NCI-H446 (cell line): ENCODE measurements around the gene DAG1.

Source experiments
- DNase-seq, 2 experiments: peaks; one replicate each; lab custom pipeline; 2025; lab: John Stamatoyannopoulos, UW

DAG1 gene

GRCh38 chr3:49554633-49555265 lies 84.7 kb downstream of the DAG1 start:
- no peak for DNase-seq

GRCh38 chr3:49556500-49557275 lies 86.6 kb downstream of the DAG1 start:
- DNase-seq: no peak

GRCh38 chr3:49563040-49563578 lies 93.0 kb downstream of the DAG1 start:
- DNase-seq: no peak

GRCh38 chr3:49563766-49564165 lies 93.7 kb downstream of the DAG1 start:
- DNase-seq: no peak

- DNase-seq: no peak
These were observed 96.2 kb downstream of the DAG1 start for GRCh38 chr3:49566312-49566711.

- DNase-seq: no peak
These were observed 97.3 kb downstream of the DAG1 start for GRCh38 chr3:49567406-49567805.

- no peak for DNase-seq
These were observed 98.9 kb downstream of the DAG1 start for GRCh38 chr3:49568965-49569364.

GRCh38 chr3:49570028-49570654 lies 100.1 kb downstream of the DAG1 start:
- DNase-seq: no peak

- no peak for DNase-seq
These were observed 112.1 kb downstream of the DAG1 start for GRCh38 chr3:49582177-49582576.
